ENCODE data around the gene MCRS1. TPM values are rescaled to one million over a fixed set of nuclear protein-coding genes. Genes with fewer than 3 reads are reported as not detected.

Gene MCRS1
- total RNA-seq, 4 donors from 2014 or later, result 35.3 to 62.5 (median 51.1) TPM

DNA sequence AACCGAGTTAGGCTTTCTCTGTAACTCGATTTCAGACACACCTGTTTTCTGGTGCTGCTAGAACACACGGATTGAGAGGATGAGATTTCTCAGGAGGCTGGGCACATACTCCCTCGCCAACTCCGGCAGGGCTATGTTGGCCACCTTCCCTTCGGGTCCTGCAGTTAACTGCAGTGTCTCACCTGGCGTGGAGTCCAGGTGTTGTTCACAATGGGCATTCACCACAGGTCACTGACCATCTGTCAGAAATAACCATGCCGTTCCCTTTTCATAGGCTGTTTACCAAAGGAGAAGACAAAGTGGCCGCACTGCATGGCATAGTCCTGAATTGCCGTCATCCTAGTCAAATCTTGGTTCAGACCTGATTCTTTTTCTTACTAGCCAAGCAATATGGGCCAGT is 34.6 kb downstream of the MCRS1 start:
- Histone ChIP-seq H3K27ac (no peak overlapping the region), H3K4me1 (peaks cover 0 to 12% (median 9%) of the 10 kb centered on the region in 3 donors), H3K27me3 (peaks cover 42% of the 10 kb centered on the region), H3K36me3 (no peaks in the 10 kb centered on the region), H3K4me3 (no peak overlapping the region), H3K9me3 (no peaks in the 10 kb centered on the region)
- no peak for ATAC-seq
- TF ChIP-seq, protein P1, sequence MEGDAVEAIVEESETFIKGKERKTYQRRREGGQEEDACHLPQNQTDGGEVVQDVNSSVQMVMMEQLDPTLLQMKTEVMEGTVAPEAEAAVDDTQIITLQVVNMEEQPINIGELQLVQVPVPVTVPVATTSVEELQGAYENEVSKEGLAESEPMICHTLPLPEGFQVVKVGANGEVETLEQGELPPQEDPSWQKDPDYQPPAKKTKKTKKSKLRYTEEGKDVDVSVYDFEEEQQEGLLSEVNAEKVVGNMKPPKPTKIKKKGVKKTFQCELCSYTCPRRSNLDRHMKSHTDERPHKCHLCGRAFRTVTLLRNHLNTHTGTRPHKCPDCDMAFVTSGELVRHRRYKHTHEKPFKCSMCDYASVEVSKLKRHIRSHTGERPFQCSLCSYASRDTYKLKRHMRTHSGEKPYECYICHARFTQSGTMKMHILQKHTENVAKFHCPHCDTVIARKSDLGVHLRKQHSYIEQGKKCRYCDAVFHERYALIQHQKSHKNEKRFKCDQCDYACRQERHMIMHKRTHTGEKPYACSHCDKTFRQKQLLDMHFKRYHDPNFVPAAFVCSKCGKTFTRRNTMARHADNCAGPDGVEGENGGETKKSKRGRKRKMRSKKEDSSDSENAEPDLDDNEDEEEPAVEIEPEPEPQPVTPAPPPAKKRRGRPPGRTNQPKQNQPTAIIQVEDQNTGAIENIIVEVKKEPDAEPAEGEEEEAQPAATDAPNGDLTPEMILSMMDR (IDR thresholded peaks at IDR 0.05), result no peak
- TF ChIP-seq POLR2AphosphoS5 (IDR thresholded peaks at IDR 0.05) (no peak), EP300 (IDR thresholded peaks at IDR 0.05) (no peak), POLR2A (IDR thresholded peaks at IDR 0.05) (no peak)
- WGBS, 2 donors (ENCODE audit: low coverage in 1 of 2), result 87 to 92% methylated on average over 5 of the region's 10 CpGs

DNA sequence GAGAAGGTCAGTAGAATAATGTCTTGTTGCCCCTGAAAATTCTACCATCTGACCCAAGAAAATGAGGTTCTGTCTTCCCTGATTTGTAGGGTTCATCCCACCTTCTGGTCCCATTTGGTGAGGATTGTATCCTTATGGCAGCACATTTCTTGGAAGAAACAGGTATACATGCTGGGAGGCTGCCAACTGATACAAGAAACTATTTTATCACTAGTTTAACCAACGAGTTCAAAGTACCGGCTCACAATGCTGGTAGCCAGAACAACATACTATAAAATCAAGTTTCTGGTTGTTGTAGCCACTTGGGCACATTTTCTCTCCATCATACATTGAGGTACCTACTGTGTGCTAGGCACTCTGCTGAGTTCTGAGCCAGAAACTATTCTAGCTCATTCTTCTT is 36.2 kb downstream of the MCRS1 start:
- Histone ChIP-seq H3K27ac (no peak overlapping the region), H3K4me1 (no peaks in the 10 kb centered on the region), H3K4me3 (no peak overlapping the region), H3K36me3 (peaks cover 0 to 13% of the 10 kb centered on the region in 2 donors), H3K9me3 (no peaks in the 10 kb centered on the region), H3K27me3 (peaks cover 26% of the 10 kb centered on the region)
- TF ChIP-seq EP300 (IDR thresholded peaks at IDR 0.05) (no peak), POLR2A (IDR thresholded peaks at IDR 0.05) (no peak), POLR2AphosphoS5 (IDR thresholded peaks at IDR 0.05) (no peak)
- TF ChIP-seq, protein P1 (IDR thresholded peaks at IDR 0.05), result no peak
- WGBS, 2 donors (ENCODE audit: low coverage in 1 of 2), result 83 to 96% methylated on average over 2 of the region's 2 CpGs
- no peak for ATAC-seq

DNA sequence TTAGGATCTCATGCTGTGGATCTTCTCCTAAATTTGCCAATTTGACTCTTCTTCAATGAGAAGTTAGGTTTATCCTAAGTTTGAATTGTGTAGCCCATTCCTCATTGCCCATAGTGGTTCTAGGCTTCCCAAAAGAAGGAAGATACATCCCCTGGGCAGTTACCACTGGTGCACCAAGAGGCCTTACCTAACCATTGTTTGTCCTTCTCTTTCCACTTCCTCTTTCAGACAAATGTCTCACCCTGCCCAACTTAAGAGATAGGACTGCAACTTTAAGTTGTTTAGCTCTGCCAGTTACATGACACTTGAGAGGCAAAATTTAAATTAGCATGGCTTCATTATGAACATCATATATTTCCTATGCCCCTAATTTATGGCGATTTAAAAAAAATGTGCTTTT is 38.5 kb downstream of the MCRS1 start:
- Histone ChIP-seq H3K4me3 (no peak overlapping the region), H3K27ac (no peak overlapping the region), H3K36me3 (peaks cover 0 to 36% of the 10 kb centered on the region in 2 donors), H3K27me3 (peaks cover 2% of the 10 kb centered on the region), H3K9me3 (no peaks in the 10 kb centered on the region), H3K4me1 (no peaks in the 10 kb centered on the region)
- no CpG with 5 or more reads among the region's 1 CpG for WGBS, 2 donors (ENCODE audit: low coverage in 1 of 2)
- TF ChIP-seq EP300 (IDR thresholded peaks at IDR 0.05) (no peak), POLR2A (IDR thresholded peaks at IDR 0.05) (no peak), POLR2AphosphoS5 (IDR thresholded peaks at IDR 0.05) (no peak)
- TF ChIP-seq, protein P1 (IDR thresholded peaks at IDR 0.05), result no peak
- no peak for ATAC-seq

DNA sequence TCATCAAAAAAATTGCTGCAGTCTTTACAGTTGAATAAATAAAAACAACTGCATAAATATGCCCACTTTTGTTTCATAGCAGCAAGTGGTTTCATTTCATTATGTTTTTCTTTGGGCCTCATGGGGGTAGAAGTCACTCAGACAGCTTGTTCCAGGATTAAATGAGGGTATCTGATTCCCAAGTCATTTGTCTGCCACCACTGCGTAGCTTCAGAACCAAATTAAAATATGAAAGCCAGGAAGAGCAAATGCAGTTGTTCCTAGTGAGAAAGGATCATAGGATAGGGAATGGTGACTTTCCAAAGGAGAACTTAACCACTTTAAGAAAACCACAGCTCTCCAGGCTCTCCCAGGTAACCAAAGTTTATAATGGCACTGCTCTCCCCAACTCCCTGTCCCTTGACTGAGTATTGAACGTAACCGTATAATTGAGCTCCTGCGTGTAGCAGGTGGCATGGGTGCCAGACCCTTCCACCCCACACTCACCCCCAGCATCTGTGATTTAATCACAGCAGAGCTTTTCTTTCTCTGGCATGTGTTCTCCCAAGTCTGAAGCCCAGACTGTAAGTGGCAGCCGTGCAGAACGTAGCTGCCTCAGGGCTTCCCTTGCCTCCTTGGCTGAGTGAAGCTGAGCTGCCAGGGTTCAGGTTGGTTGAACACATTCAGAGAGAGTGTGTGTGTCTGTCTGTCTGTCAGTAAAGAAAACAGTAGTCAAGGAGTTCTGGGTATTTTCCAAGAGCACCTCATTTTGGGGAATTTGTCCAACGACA is 40.4 kb downstream of the MCRS1 start:
- H3K36me3 ChIP-seq, result peaks cover 0 to 50% of the 10 kb centered on the region in 2 donors
- H3K4me1 ChIP-seq, result no peaks in the 10 kb centered on the region
- no peaks in the 10 kb centered on the region for H3K9me3 ChIP-seq
- H3K27ac ChIP-seq, result no peak overlapping the region
- WGBS, 2 donors (ENCODE audit: low coverage in 1 of 2), result 93 to 95% methylated on average over 3 to 5 of the region's 7 CpGs
- TF ChIP-seq EP300 (IDR thresholded peaks at IDR 0.05) (no peak), POLR2AphosphoS5 (IDR thresholded peaks at IDR 0.05) (no peak), POLR2A (IDR thresholded peaks at IDR 0.05) (no peak)
- TF ChIP-seq, protein P1 (IDR thresholded peaks at IDR 0.05), result no peak
- no peak overlapping the region for H3K4me3 ChIP-seq
- no peak for ATAC-seq
- H3K27me3 ChIP-seq, result no peaks in the 10 kb centered on the region

DNA sequence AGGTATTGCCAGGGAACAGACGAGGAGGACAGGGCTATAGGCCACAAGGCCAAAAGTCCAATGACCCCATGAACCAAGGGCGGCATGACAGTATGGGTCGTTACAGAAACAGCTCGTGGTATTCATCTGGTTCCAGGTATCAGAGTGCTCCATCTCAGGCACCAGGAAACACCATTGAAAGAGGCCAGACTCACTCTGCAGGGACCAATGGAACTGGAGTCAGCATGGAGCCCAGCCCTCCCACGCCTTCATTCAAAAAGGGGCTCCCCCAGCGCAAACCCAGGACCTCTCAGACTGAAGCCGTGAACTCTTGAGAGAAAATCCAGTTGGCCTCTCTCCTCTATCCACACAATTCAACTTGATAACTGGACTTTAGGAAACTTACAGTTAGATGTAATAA is 42.0 kb downstream of the MCRS1 start:
- no peak for TF ChIP-seq POLR2A (IDR thresholded peaks at IDR 0.05)
- TF ChIP-seq, protein P1 (IDR thresholded peaks at IDR 0.05), result no peak
- H3K4me1 ChIP-seq, result no peaks in the 10 kb centered on the region
- no peak overlapping the region for H3K4me3 ChIP-seq
- no peaks in the 10 kb centered on the region for H3K9me3 ChIP-seq
- no peak overlapping the region for H3K27ac ChIP-seq
- ATAC-seq, result no peak
- peaks cover 0 to 62% of the 10 kb centered on the region in 2 donors for H3K36me3 ChIP-seq
- no peaks in the 10 kb centered on the region for H3K27me3 ChIP-seq
- whole genome bisulfite sequencing, 2 donors (ENCODE audit: low coverage in 1 of 2), result 91 to 100% methylated on average over 5 of the region's 7 CpGs

Data from gastroesophageal sphincter (tissue), 4 donors.